ENCODE results near the gene CCNJ. TPM values are rescaled to one million over a fixed set of nuclear protein-coding genes. Genes with fewer than 3 reads are reported as not detected.
A peak's percentile ranks its signal among the peaks of the same experiment; 100 is the strongest.

CCNJ gene
- total RNA-seq, 1 donor from 2014 or later = 10.6 TPM

DNA sequence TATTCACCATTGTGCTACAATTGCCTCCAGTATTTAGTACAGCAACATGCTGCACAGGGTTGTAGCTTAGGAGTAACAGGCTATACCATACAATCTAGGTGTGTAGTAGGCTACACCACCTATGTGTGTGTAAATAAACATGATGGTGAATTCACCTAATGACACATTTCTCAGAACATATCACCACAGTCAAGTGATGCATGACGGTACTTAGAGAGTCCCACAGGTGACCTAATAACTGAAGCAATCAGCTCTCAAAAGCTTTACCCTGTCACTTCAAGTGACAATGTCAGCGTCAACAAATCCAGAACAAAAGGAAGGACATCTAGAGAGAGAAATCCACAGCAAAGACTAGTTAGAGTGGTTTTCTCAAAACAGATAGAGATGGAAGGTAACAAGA is 38.8 kb downstream of the CCNJ start:
- TF ChIP-seq, protein P1, sequence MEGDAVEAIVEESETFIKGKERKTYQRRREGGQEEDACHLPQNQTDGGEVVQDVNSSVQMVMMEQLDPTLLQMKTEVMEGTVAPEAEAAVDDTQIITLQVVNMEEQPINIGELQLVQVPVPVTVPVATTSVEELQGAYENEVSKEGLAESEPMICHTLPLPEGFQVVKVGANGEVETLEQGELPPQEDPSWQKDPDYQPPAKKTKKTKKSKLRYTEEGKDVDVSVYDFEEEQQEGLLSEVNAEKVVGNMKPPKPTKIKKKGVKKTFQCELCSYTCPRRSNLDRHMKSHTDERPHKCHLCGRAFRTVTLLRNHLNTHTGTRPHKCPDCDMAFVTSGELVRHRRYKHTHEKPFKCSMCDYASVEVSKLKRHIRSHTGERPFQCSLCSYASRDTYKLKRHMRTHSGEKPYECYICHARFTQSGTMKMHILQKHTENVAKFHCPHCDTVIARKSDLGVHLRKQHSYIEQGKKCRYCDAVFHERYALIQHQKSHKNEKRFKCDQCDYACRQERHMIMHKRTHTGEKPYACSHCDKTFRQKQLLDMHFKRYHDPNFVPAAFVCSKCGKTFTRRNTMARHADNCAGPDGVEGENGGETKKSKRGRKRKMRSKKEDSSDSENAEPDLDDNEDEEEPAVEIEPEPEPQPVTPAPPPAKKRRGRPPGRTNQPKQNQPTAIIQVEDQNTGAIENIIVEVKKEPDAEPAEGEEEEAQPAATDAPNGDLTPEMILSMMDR (conservative IDR thresholded peaks at IDR 0.05; ENCODE audit: low read depth, low read length) = no peak
- DNase-seq (ENCODE audit: low read depth) = no peak
- H3K4me3 ChIP-seq (ENCODE audit: low read depth, low read length) = no peak overlapping the region

DNA sequence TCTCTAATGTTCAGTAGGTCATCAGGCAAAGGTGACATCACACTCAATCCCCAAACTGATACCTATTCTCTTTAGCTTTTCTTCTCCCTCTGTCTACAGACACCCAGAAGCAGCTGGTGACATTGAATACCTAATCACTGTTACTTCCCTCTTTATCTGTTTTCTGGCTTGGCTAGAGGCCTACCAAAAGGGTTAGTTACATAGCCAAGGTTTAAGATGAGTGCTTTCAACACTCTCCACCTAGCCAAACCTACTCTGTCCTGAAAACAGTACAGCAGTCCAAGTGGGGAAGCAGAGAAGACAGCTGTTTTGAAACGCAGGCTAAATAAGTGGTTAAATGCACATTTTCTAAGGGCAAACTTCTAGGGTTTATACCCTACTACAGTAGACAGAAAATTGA is 39.4 kb downstream of the CCNJ start:
- DNase-seq (ENCODE audit: low read depth) = no peak
- TF ChIP-seq, protein P1 (conservative IDR thresholded peaks at IDR 0.05; ENCODE audit: low read depth, low read length) = no peak
- no peak overlapping the region for H3K4me3 ChIP-seq (ENCODE audit: low read depth, low read length)

DNA sequence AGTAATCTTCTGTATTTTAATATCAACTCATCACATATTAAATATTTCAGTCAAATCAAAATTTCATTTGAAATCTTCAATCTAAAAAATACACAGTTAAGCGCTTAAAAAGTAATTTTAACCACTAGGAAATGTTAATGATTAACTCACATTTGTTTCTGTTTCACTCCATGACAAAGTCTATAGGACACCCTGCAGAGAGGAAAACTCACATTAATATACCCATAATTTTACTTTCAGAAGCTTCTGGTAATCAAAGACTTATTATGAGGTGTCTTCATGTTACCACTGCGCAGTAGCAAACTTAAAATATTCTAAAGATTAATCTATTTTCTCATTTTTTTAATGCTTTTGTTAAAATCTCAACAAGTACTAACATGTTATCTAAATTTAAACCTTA is 45.7 kb downstream of the CCNJ start:
- DNase-seq (ENCODE audit: low read depth) = peak; percentile 18
- peak overlapping the region; percentile 70 for H3K4me3 ChIP-seq (ENCODE audit: low read depth, low read length)
- TF ChIP-seq, protein P1 (conservative IDR thresholded peaks at IDR 0.05; ENCODE audit: low read depth, low read length) = no peak

DNA sequence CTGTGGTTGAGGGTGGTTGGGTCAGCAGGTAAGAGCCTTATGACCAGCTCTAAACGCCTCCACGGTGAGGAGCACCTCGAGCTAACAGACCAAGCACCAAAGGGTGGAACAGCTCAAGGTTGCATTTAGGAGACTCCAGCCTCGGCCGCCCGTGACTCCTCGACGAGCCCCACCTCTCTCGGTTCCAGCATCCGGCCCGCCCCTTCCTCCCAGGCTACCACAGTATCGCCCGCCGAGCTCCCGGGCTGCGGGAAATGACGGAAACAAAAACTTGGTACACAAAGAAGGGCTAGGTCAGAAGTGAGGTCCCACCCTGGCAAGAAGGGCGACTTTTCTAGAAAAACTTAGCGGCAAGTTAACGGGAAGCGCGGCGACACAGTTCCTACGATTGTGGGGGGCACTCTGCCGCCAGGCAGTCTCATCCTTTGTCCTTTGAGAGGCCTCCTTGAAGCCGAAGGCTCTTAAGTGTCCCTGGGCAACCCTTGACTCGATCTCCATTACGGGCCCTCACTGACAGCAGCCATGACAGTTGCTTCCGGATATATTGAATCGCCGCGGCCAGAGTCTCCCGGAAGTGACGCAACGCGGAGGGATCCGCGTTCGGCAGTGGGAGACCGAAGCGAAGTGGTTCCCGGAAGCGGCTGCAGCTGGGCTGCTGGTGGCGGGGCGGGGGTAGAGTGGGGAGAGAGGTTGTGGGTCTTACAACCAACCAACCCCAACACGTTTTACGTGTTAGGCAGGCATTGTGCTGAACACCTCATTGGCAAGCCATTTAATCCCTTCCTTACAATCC is 46.5 kb downstream of the CCNJ start:
- peak overlapping the region; percentile 70 for H3K4me3 ChIP-seq (ENCODE audit: low read depth, low read length)
- TF ChIP-seq, protein P1 (conservative IDR thresholded peaks at IDR 0.05; ENCODE audit: low read depth, low read length) = no peak
- DNase-seq (ENCODE audit: low read depth) = peak; percentile 74

DNA sequence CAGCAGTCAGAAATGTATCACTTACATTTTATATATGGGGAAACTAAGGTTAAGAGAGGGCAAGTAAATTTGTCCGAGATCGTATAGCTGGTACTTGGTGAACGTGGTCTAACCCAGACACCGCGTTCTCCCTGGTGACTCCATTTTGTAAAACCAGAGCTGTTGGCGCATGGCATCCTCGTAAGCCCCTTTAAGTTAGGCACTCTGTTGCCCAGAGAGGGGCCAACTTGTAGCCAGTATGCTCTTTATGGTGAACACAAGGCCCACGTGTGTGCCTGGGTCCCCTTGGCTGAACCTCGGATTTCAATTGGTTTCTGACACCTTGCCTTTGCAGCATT is 47.0 kb downstream of the CCNJ start:
- DNase-seq (ENCODE audit: low read depth) = no peak
- TF ChIP-seq, protein P1 (conservative IDR thresholded peaks at IDR 0.05; ENCODE audit: low read depth, low read length) = no peak
- H3K4me3 ChIP-seq (ENCODE audit: low read depth, low read length) = peak overlapping the region; percentile 70

DNA sequence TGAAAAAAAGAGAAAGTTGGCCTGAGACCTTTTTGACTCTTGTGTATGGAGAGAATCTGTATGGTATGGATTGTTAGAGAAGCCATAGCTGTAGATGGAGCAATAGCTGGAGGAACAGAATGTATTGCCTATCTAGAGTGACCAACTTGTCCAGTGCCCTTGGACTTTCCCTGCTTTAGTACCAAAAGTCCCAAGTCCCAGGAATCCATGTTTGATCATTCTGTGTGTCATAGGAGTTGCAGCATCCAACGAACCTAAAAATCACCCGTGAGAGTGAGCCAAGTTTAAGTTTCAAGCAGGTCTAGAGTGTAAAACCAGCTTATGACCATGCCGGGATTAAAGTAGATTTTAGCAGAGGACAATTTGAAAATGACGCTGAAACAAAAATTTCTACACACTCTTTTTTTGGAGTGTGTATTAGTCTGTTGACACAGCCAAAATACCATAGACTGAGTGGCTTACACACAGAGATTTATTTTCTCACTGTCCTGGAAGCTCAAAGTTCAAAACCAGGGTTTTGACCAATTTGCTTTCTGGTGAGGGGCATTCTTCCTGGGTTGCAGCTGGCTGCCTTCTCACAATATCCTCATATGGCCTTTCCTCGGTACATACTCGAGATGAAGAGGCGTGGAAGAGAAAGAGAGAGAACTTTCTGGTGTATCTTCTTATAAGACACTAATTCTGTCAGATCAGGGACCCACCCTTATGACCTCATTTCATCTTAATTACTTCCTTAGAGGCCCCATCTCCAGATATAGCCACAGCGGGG is 49.8 kb downstream of the CCNJ start:
- TF ChIP-seq, protein P1 (conservative IDR thresholded peaks at IDR 0.05; ENCODE audit: low read depth, low read length) = no peak
- no peak for DNase-seq (ENCODE audit: low read depth)
- H3K4me3 ChIP-seq (ENCODE audit: low read depth, low read length) = no peak overlapping the region
